SIG-M5 (cell line): ENCODE results near the gene PTPRD.
"Not testable (repeated sequence)": the region's sequence is repeated elsewhere in the genome, so short reads cannot be mapped to it uniquely, and the experiment has no call there.

Experiments used
- DNase-seq: peaks from one replicate; lab custom pipeline; 2025; lab: John Stamatoyannopoulos, UW

The PTPRD gene

GRCh38 chr9:9004810-9005209 is 1608.0 kb downstream of the PTPRD start:
- no peak for DNase-seq

- no peak for DNase-seq
Observed at GRCh38 chr9:9002826-9003583, 1609.8 kb downstream of the PTPRD start.

GRCh38 chr9:8980496-8981013 is 1632.2 kb downstream of the PTPRD start:
- no peak for DNase-seq

- DNase-seq = no peak
Observed at GRCh38 chr9:8978334-8978733, 1634.5 kb downstream of the PTPRD start.

- not testable (repeated sequence) for DNase-seq
Observed at GRCh38 chr9:8968350-8968749, 1644.5 kb downstream of the PTPRD start.

- no peak for DNase-seq
Observed at GRCh38 chr9:8963885-8964284, 1648.9 kb downstream of the PTPRD start.

- no peak for DNase-seq
Observed at GRCh38 chr9:8962084-8962483, 1650.7 kb downstream of the PTPRD start.

- DNase-seq = no peak
Observed at GRCh38 chr9:8961186-8961851, 1651.5 kb downstream of the PTPRD start.

GRCh38 chr9:8960254-8960653 is 1652.5 kb downstream of the PTPRD start:
- no peak for DNase-seq

GRCh38 chr9:8958358-8958757 is 1654.4 kb downstream of the PTPRD start:
- DNase-seq = no peak

GRCh38 chr9:8955315-8955714 is 1657.5 kb downstream of the PTPRD start:
- DNase-seq = no peak

GRCh38 chr9:8946461-8946860 is 1666.3 kb downstream of the PTPRD start:
- DNase-seq = no peak

- no peak for DNase-seq
Observed at GRCh38 chr9:8943392-8943791, 1669.4 kb downstream of the PTPRD start.

GRCh38 chr9:8940650-8941049 is 1672.2 kb downstream of the PTPRD start:
- no peak for DNase-seq

GRCh38 chr9:8926461-8926860 is 1686.3 kb downstream of the PTPRD start:
- DNase-seq = no peak

- no peak for DNase-seq
Observed at GRCh38 chr9:8924562-8924961, 1688.2 kb downstream of the PTPRD start.

- DNase-seq = not testable (repeated sequence)
Observed at GRCh38 chr9:8920478-8921183, 1692.2 kb downstream of the PTPRD start.

GRCh38 chr9:8917956-8918739 is 1694.7 kb downstream of the PTPRD start:
- DNase-seq = no peak

- DNase-seq = no peak
Observed at GRCh38 chr9:8916771-8917170, 1696.0 kb downstream of the PTPRD start.

- DNase-seq = no peak
Observed at GRCh38 chr9:8907868-8908267, 1704.9 kb downstream of the PTPRD start.

- DNase-seq = no peak
Observed at GRCh38 chr9:8905731-8906130, 1707.1 kb downstream of the PTPRD start.
